IMR-90 (cell line): ENCODE data around the gene TSPEAR. TPM values are rescaled to one million over a fixed set of nuclear protein-coding genes. Genes with fewer than 3 reads are reported as not detected.

Source experiments
- ATAC-seq: fragments of 200-7000 bp; cut with Tn5 transposase; 2 replicates; pipeline ENCODE4 v1.9.1; 2020; ENCODE audit warnings: low read depth, mild to moderate bottlenecking, moderate library complexity
- BruUV-seq: library from RNA; stranded (reverse); fragments of 400-500 nt; replicated peaks from 2 replicates; lab custom pipeline; 2021; lab: Mats Ljungman, UMichigan
- CTCF ChIA-PET: fragments of 300-600 bp; formaldehyde crosslinking; extraction: SDS; loops from one replicate; lab custom pipeline; 2021; ENCODE audit warnings: antibody characterized with exemption; lab: Yijun Ruan, JAX
- POLR2A ChIA-PET: fragments of 300-600 bp; sonication (Branson Sonifier 250); formaldehyde crosslinking; loops from one replicate; lab custom pipeline; 2022; ENCODE audit warnings: antibody characterized with exemption; ENCODE audit not compliant: unreplicated experiment; lab: Charles Lee
- DNase-seq: peaks from one replicate; pipeline ENCODE4 v3.0.0; 2013
- H2AFZ ChIP-seq: replicated peaks from 2 replicates; pipeline ENCODE3; 2013; ENCODE audit warnings: low read length, mild to moderate bottlenecking; ENCODE audit not compliant: poor library complexity
- H2AK5ac ChIP-seq: 2 replicates; pipeline ENCODE4 v1.6.1; 2013; ENCODE audit warnings: low read depth, low read length, inconsistent platforms
- H2AK9ac ChIP-seq: replicated peaks from 2 replicates; pipeline ENCODE3; 2013; ENCODE audit warnings: mild to moderate bottlenecking, low read depth, low read length, moderate library complexity; ENCODE audit not compliant: poor library complexity
- H2BK120ac ChIP-seq: 2 replicates; pipeline ENCODE4 v1.6.1; 2013; ENCODE audit warnings: low read depth, low read length, inconsistent platforms
- H2BK15ac ChIP-seq: 3 replicates; pipeline ENCODE4 v1.6.1; 2013; ENCODE audit warnings: low read depth, low read length, inconsistent platforms
- H2BK20ac ChIP-seq: 2 replicates; pipeline ENCODE4 v1.6.1; 2013; ENCODE audit warnings: low read depth, mild to moderate bottlenecking, inconsistent platforms, low read length, moderate library complexity
- H2BK5ac ChIP-seq: 2 replicates; pipeline ENCODE4 v1.6.1; 2013; ENCODE audit warnings: mild to moderate bottlenecking, low read depth, low read length, inconsistent platforms; ENCODE audit not compliant: poor library complexity, severe bottlenecking
- H3K14ac ChIP-seq: replicated peaks from 2 replicates; pipeline ENCODE4 v1.6.1; 2013; ENCODE audit warnings: low read depth, low read length, inconsistent platforms
- H3K18ac ChIP-seq: 2 replicates; pipeline ENCODE4 v1.6.1; 2013; ENCODE audit warnings: low read depth, low read length, control low read depth
- H3K23ac ChIP-seq: 2 replicates; pipeline ENCODE4 v1.6.1; 2013; ENCODE audit warnings: low read depth, low read length, inconsistent platforms
- H3K27ac ChIP-seq: 2 replicates; pipeline ENCODE4 v1.5.1; 2013; ENCODE audit warnings: mild to moderate bottlenecking, control low read depth, low read length; ENCODE audit not compliant: insufficient read depth
- H3K27me3 ChIP-seq: 2 replicates; pipeline ENCODE4 v1.6.1; 2013; ENCODE audit warnings: low read length; ENCODE audit not compliant: control insufficient read depth, insufficient read depth
- H3K36me3 ChIP-seq: 2 replicates; pipeline ENCODE4 v1.6.1; 2013; ENCODE audit warnings: low read length, mixed read lengths; ENCODE audit not compliant: control insufficient read depth, insufficient read depth
- H3K4ac ChIP-seq: 2 replicates; pipeline ENCODE4 v1.6.1; 2013; ENCODE audit warnings: low read depth, low read length, inconsistent platforms
- H3K4me1 ChIP-seq: 2 replicates; pipeline ENCODE4 v1.6.1; 2013; ENCODE audit warnings: low read length, mixed read lengths; ENCODE audit not compliant: control insufficient read depth, insufficient read depth
- H3K4me2 ChIP-seq: 2 replicates; pipeline ENCODE4 v1.6.1; 2013; ENCODE audit warnings: low read depth, mild to moderate bottlenecking, control low read depth, low read length, moderate library complexity
- H3K4me3 ChIP-seq: 2 replicates; pipeline ENCODE4 v1.5.1; 2013; ENCODE audit warnings: low read depth, mild to moderate bottlenecking, control low read depth, low read length, moderate library complexity; ENCODE audit not compliant: insufficient read depth
- H3K56ac ChIP-seq: 2 replicates; pipeline ENCODE4 v1.6.1; 2013; ENCODE audit warnings: low read length, inconsistent platforms; ENCODE audit not compliant: insufficient read depth; ENCODE audit errors: extremely low read depth
- H3K79me1 ChIP-seq, 2 experiments: 2 replicates each; pipeline ENCODE4 v1.6.1; 2013; ENCODE audit warnings: low read length in 2 of 2, inconsistent platforms in 1 of 2, low read depth in 1 of 2
- H3K9ac ChIP-seq: 2 replicates; pipeline ENCODE4 v1.6.1; 2013; ENCODE audit warnings: low read depth, low read length, control low read depth
- H3K9me1 ChIP-seq: 2 replicates; pipeline ENCODE4 v1.6.1; 2013; ENCODE audit warnings: low read length, inconsistent platforms; ENCODE audit not compliant: insufficient read depth
- H3K9me3 ChIP-seq: 2 replicates; pipeline ENCODE4 v1.6.1; 2013; ENCODE audit warnings: low read length; ENCODE audit not compliant: control insufficient read depth, insufficient read depth
- H4K20me1 ChIP-seq: 2 replicates; pipeline ENCODE4 v1.6.1; 2013; ENCODE audit warnings: low read length, inconsistent platforms; ENCODE audit not compliant: insufficient read depth
- H4K5ac ChIP-seq: 2 replicates; pipeline ENCODE4 v1.6.1; 2013; ENCODE audit warnings: mild to moderate bottlenecking, low read depth, low read length, control low read depth
- H4K8ac ChIP-seq, 2 experiments: 2 replicates each; pipeline ENCODE4 v1.6.1; 2013; ENCODE audit warnings: low read depth in 2 of 2, low read length in 2 of 2, control low read depth in 1 of 2, inconsistent platforms in 1 of 2
- H4K91ac ChIP-seq: 2 replicates; pipeline ENCODE4 v1.6.1; 2013; ENCODE audit warnings: low read depth, low read length, inconsistent platforms; ENCODE audit not compliant: insufficient read depth
- POLR2A ChIP-seq: IDR thresholded peaks from 2 replicates; pipeline ENCODE4 v1.6.1; 2012; ENCODE audit warnings: mild to moderate bottlenecking, low read depth, low read length
- WGBS, 2 experiments: methylation state at CpG; one replicate each; pipeline versions ENCODE4 v1.1.5 to v1.1.7; 2013; ENCODE audit warnings: missing lambda C conversion rate in 2 of 2; ENCODE audit not compliant: insufficient read length in 1 of 2; ENCODE audit errors: extremely low coverage in 2 of 2; 5-methylcytosine and 5-hydroxymethylcytosine counted together
- dilution Hi-C: fragments of 300-500 bp; cut with HindIII; formaldehyde crosslinking; loops from one replicate; pipeline ENCODE4 v1.14.3; 2018; ENCODE audit warnings: low sequenced_read_pairs; ENCODE audit not compliant: unreplicated experiment
- in situ Hi-C: fragments of 300-500 bp; cut with MboI; formaldehyde crosslinking; loops from 3 replicates; pipeline ENCODE4 v1.14.3; 2019; ENCODE audit warnings: low sequenced_read_pairs, inconsistent platforms, mixed read lengths
- intact Hi-C: fragments of 100-400 bp; cut with micrococcal nuclease; formaldehyde crosslinking; loops from 2 replicates; pipeline ENCODE4 v1.10.0; 2022
- polyA plus RNA-seq, 3 experiments: library from polyadenylated mRNA; depleted of rRNA; stranded (reverse); fragments of >200 nt; gene quantifications; 2 replicates each; pipeline ENCODE4 v1.2.3, GENCODE V29; 2012; ENCODE audit warnings: low replicate concordance in 1 of 3
- total RNA-seq: library from RNA; depleted of rRNA; stranded (reverse); fragments of >200 nt; gene quantifications from 2 replicates; pipeline ENCODE4 v1.2.3, GENCODE V29; 2012
- TF ChIP-seq, protein P1 (sequence below): fragments of 150-350 bp; IDR thresholded peaks from 2 replicates; pipeline ENCODE4 v1.6.1; 2017; ENCODE audit warnings: mild to moderate bottlenecking, antibody characterized with exemption, low read length, low read depth

TSPEAR gene
- total and polyA plus RNA-seq, 2 of the 4 experiments (the other 2 are of a cell fraction), result not detected

DNA sequence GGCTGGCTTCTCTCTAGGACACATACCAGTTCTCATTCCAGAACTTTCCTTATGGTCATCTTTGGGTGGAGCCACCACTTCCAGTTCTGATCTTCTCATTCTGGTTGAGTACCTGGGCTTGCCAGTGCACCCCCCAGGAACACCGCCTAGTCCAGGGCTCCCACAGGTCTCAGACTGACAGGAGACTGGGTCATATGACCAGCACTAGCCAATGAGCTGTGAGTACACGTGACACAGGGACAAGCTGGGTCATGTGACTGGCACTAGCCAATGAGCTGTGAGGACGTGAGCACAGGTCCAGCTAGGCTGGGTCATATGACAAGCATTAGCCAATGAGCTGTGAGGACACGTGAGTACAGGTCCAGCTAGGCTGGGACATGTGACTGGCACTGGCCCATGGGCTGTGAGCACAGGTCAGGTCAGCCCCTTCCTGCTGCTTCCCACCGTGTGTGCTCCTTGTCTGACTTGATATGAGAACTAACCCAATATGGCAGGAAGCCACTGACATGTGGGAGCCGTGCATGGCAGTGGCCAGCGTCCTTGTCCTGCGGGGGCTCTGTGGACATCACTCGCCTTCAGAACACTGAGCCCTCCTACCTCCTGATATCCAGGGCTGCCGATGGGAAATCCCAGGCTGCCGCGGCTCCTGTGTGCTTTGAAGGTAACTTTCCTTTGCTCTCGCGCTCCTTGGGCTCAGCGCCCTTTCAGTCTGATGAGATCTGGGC lies 194.0 kb downstream of the TSPEAR start:
- Histone ChIP-seq H3K56ac (no peak overlapping the region), H3K36me3 (no peaks in the 10 kb centered on the region), H3K27ac (no peak overlapping the region), H2BK20ac (no peak overlapping the region), H3K9me1 (no peaks in the 10 kb centered on the region), H3K4ac (no peak overlapping the region), H3K4me2 (no peak overlapping the region), H2AK9ac (no peak overlapping the region), H4K91ac (no peak overlapping the region), H4K5ac (no peak overlapping the region), H3K9ac (no peak overlapping the region), H3K27me3 (no peaks in the 10 kb centered on the region), H3K18ac (no peak overlapping the region), H3K79me1 (no peaks in the 10 kb centered on the region), H4K20me1 (no peaks in the 10 kb centered on the region), H2BK15ac (no peak overlapping the region), H3K4me1 (no peaks in the 10 kb centered on the region), H2AK5ac (no peak overlapping the region), H3K4me3 (no peak overlapping the region), H3K23ac (no peak overlapping the region), H4K8ac (no peak overlapping the region), H2BK5ac (no peak overlapping the region), H3K14ac (no peak overlapping the region), H2BK120ac (no peak overlapping the region), H3K9me3 (peaks cover 8% of the 10 kb centered on the region; the same call in 1 of the 2 replicates), H2AFZ (peak overlapping the region; percentile 21)
- intact Hi-C loops, result no loop called here
- DNase-seq (peak; percentile 29), ATAC-seq (no peak)
- in situ Hi-C loops, result loop anchor here (25.0 kb wide), 1 partner anchor 420 kb away; the partner anchor contains the start of gene SLX9
- TF ChIP-seq POLR2A, result no peak
- TF ChIP-seq, protein P1, sequence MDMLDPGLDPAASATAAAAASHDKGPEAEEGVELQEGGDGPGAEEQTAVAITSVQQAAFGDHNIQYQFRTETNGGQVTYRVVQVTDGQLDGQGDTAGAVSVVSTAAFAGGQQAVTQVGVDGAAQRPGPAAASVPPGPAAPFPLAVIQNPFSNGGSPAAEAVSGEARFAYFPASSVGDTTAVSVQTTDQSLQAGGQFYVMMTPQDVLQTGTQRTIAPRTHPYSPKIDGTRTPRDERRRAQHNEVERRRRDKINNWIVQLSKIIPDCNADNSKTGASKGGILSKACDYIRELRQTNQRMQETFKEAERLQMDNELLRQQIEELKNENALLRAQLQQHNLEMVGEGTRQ, result peak; percentile 89
- BruUV-seq, result no TSS peak
- WGBS, 2 experiments, result 72% methylated on average over 9 of the region's 15 CpGs; no CpG with 5 or more reads in 1 of the 2 experiments
- CTCF ChIA-PET, result no interaction called here
- dilution Hi-C loops, result no loop called here
- POLR2A ChIA-PET, result no interaction called here
